ENCODE data around the gene ZNF746.

The ZNF746 gene

GRCh38 chr7:149509774-149510173 is 12.2 kb upstream of the ZNF746 start:
- Histone ChIP-seq H2AFZ (ENCODE audit: low read length) (no peak overlapping the region), H3K4me1 (ENCODE audit: insufficient read depth, low read length, poor library complexity, severe bottlenecking) (no peaks in the 10 kb centered on the region), H4K20me1 (ENCODE audit: insufficient read depth, low read length, poor library complexity, severe bottlenecking) (no peaks in the 10 kb centered on the region), H3K79me2 (ENCODE audit: insufficient read depth, low read length) (no peaks in the 10 kb centered on the region), H3K4me3 (ENCODE audit: low read length, poor library complexity, severe bottlenecking) (no peak overlapping the region), H3K9me2 (replicated peaks; ENCODE audit: low read depth, low read length) (no peaks in the 10 kb centered on the region), H3K27me3 (ENCODE audit: insufficient read depth, low read length, poor library complexity, severe bottlenecking) (no peaks in the 10 kb centered on the region), H3K36me3 (ENCODE audit: insufficient read depth, low read length) (no peaks in the 10 kb centered on the region), H3K9ac (ENCODE audit: low read depth, low read length, poor library complexity, severe bottlenecking) (no peak overlapping the region), H3K4me2 (ENCODE audit: low read depth, low read length, poor library complexity, severe bottlenecking) (no peak overlapping the region), H3F3A (ENCODE audit: low read depth) (no peaks in the 10 kb centered on the region), H3K9me3 (ENCODE audit: insufficient read depth, low read depth, low read length) (0 out of 2 replicates have a peak, but pooled peaks cover 6% of the 10 kb centered on the region)
- no peak for TF ChIP-seq EZH2phosphoT487 (IDR thresholded peaks at IDR 0.05; ENCODE audit: borderline replicate concordance)
- no peak for TF ChIP-seq CTCF (conservative IDR thresholded peaks at IDR 0.05; ENCODE audit: low read length)

- no peak overlapping the region for H3K9ac ChIP-seq (ENCODE audit: low read depth, low read length, poor library complexity, severe bottlenecking)
- no peak for TF ChIP-seq CTCF (conservative IDR thresholded peaks at IDR 0.05; ENCODE audit: low read length)
- TF ChIP-seq EZH2phosphoT487 (IDR thresholded peaks at IDR 0.05; ENCODE audit: borderline replicate concordance), result no peak
Measured at GRCh38 chr7:149505551-149505950, 7.9 kb upstream of the ZNF746 start.

GRCh38 chr7:149501651-149502050 is 4.0 kb upstream of the ZNF746 start:
- Histone ChIP-seq H3F3A (ENCODE audit: low read depth) (no peaks in the 10 kb centered on the region), H3K4me1 (ENCODE audit: insufficient read depth, low read length, poor library complexity, severe bottlenecking) (peaks cover 10% of the 10 kb centered on the region), H2AFZ (ENCODE audit: low read length) (no peak overlapping the region), H3K4me3 (ENCODE audit: low read length, poor library complexity, severe bottlenecking) (no peak overlapping the region), H3K9me3 (ENCODE audit: insufficient read depth, low read depth, low read length) (no peaks in the 10 kb centered on the region), H3K27me3 (ENCODE audit: insufficient read depth, low read length, poor library complexity, severe bottlenecking) (no peaks in the 10 kb centered on the region), H3K36me3 (ENCODE audit: insufficient read depth, low read length) (no peaks in the 10 kb centered on the region), H3K9me2 (replicated peaks; ENCODE audit: low read depth, low read length) (no peaks in the 10 kb centered on the region), H3K4me2 (ENCODE audit: low read depth, low read length, poor library complexity, severe bottlenecking) (no peak overlapping the region), H3K79me2 (ENCODE audit: insufficient read depth, low read length) (peaks cover 5% of the 10 kb centered on the region), H4K20me1 (ENCODE audit: insufficient read depth, low read length, poor library complexity, severe bottlenecking) (peaks cover 2% of the 10 kb centered on the region), H3K9ac (ENCODE audit: low read depth, low read length, poor library complexity, severe bottlenecking) (no peak overlapping the region)
- TF ChIP-seq CTCF (conservative IDR thresholded peaks at IDR 0.05; ENCODE audit: low read length), result no peak

More at GRCh38 chr7:149505551-149505950, 7.9 kb upstream of the ZNF746 start:
- Histone ChIP-seq H3K4me2 (ENCODE audit: low read depth, low read length, poor library complexity, severe bottlenecking) (no peak overlapping the region), H3K4me1 (ENCODE audit: insufficient read depth, low read length, poor library complexity, severe bottlenecking) (no peaks in the 10 kb centered on the region), H3K9me3 (ENCODE audit: insufficient read depth, low read depth, low read length) (0 out of 2 replicates have a peak, but pooled peaks cover 6% of the 10 kb centered on the region), H4K20me1 (ENCODE audit: insufficient read depth, low read length, poor library complexity, severe bottlenecking) (no peaks in the 10 kb centered on the region), H3K79me2 (ENCODE audit: insufficient read depth, low read length) (no peaks in the 10 kb centered on the region), H3K4me3 (ENCODE audit: low read length, poor library complexity, severe bottlenecking) (no peak overlapping the region), H3K27me3 (ENCODE audit: insufficient read depth, low read length, poor library complexity, severe bottlenecking) (no peaks in the 10 kb centered on the region), H3F3A (ENCODE audit: low read depth) (no peaks in the 10 kb centered on the region), H2AFZ (ENCODE audit: low read length) (no peak overlapping the region), H3K36me3 (ENCODE audit: insufficient read depth, low read length) (no peaks in the 10 kb centered on the region), H3K9me2 (replicated peaks; ENCODE audit: low read depth, low read length) (no peaks in the 10 kb centered on the region)

Measured in Loucy (cell line).